SHP77 (cell line): Measurements from ENCODE around the gene TCEA2.
"Not testable (repeated sequence)": the region's sequence is repeated elsewhere in the genome, so short reads cannot be mapped to it uniquely, and the experiment has no call there.

ENCODE experiments used
- DNase-seq, 2 experiments: peaks; one replicate each; lab custom pipeline; 2025; lab: John Stamatoyannopoulos, UW

Gene TCEA2

GRCh38 chr20:64077876-64078551 lies 15.0 kb downstream of the TCEA2 start:
- DNase-seq: no peak

- no peak for DNase-seq
Measured at GRCh38 chr20:64078934-64079272, 15.9 kb downstream of the TCEA2 start.

- peak; percentile 39 to 85 for DNase-seq
Measured at GRCh38 chr20:64079273-64080012, 16.4 kb downstream of the TCEA2 start, which contains the start of gene RGS19. Gene RGS19, minus strand, starts transcription at chr20:64079518. Its CDS starts 2,632 bp downstream, at chr20:64076886.

- no peak for DNase-seq
Measured at GRCh38 chr20:64080013-64080812, 17.2 kb downstream of the TCEA2 start, which contains the start of gene OPRL1. Gene OPRL1, plus strand, starts transcription at chr20:64080082. Its CDS starts 12,639 bp downstream, at chr20:64092721.

DNA sequence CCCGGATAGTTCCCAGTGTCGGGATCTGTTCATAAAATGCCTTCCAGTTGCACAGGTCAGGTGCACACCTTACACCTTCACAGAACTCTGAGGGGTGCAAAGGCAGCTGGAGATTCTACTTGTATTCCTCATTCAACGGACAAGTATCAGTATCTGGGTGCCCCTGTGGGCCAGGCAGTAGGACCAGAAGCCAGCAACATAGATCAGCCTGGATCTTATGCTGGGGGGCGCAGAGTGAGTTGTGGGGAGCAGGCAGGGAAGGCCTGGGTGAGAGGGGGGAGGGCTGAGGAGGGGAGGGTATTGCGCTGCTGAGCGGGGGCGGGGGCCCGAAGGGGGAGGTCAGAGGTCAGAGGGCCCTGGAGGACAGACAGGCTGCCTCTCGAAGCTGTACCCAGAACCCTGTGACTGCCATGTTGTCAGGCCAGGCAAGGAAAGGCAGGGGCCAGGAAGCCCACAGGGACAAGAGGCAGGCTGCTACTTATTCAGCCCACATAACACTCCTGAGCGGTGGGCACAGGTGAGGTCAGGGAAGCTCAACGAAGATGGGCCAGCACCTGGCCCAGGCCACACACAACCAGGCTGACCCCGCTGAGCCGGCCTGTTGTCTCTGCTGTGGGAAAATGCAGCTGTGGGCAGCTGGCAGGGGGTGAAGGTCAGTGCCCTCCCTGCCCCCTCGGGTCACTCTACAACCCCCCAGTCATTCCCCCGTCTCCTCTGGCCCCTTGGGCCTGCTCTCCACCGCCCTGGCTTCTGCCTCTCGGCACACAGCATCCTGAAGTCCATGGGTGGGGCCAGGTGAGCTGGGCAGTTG lies 18.0 kb downstream of the TCEA2 start:
- no peak for DNase-seq

GRCh38 chr20:64081624-64081964 lies 18.6 kb downstream of the TCEA2 start:
- no peak for DNase-seq

DNA sequence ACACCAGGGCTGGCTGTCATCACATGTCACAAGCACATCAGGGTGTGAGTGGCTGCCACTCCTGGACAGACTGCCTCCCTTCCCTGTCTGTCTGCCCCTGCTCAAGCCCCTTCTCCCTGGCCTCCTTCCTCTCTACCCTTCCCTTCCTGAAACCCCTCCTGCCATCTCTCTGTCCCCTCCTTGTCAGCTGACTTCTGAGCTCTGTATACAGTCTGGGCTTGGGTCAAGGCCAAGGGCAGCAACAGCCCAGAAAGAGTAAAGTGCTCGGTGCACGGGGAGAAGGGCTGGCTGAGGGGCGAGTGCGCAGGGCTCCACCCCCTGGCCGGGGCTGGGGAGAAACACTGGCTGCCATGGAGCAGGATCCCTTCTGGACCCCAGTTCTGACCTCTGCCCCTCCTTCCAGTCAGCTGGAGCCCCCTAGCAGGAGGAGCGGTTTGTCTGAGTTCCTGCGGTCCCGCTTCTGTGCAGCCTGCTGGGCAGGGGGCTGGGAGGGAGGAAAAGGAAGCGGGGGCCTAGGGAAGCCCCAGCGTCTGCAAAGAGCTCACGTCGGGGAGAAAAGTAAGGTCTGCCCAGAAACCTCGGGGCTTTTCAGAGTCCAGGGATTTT lies 19.2 kb downstream of the TCEA2 start:
- no peak for DNase-seq

DNA sequence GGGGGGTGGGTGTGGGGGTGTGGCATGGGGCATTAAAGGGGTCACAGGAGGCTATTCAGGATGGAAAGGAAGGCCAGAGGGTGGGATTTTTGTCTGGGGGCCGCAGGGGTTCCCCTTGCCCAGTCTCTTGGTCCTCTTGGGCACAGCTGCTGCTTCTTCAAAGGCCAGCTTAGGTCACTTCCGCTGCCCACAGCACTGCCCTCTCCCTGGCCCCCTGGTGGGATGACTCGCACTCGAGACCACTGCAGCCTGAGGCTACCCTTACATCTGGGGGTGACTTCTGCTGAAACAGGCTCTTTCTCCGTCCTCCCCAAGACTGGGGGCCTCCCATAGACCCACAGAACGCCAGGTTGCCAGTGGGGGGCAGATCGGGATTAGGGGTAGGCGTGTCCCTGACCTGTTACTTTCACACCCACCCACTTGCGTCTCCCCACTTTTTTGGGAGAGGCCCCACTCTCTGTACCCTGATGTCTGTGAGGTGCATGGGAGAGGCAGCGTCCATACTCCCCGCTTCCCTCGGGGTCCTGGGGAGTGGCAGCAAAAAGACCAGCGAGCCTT lies 19.9 kb downstream of the TCEA2 start:
- no peak for DNase-seq

GRCh38 chr20:64083378-64083803 lies 20.4 kb downstream of the TCEA2 start:
- peak; percentile 85 to 95 for DNase-seq

GRCh38 chr20:64083804-64084684 lies 21.0 kb downstream of the TCEA2 start, which contains the start of gene LKAAEAR1:
Gene LKAAEAR1, minus strand, starts transcription at chr20:64084398. Its CDS starts 179 bp downstream, at chr20:64084219.
- no peak for DNase-seq

DNA sequence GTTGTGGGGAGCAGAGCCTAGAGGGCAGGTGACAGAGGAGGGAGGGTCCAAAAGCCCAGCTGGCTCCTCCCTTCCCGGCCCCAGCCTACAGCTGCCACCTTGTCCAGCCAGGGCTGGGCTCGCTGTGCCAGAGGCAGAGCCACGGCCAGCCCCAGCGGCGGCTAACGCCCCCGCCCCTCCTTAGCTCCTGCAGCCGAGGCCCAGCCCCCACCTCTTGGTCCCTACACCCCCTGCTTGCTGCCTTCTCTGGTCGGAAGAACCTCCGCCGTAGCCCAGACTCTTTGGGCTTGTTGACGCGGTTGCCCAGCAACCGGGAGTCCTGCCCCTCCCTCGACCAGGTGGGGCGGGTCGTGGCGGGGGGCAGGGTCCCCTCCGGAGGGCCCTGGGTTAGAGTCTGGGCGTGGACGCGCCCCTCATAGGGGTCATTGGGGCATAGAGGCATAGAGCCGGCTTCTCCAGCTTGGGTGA lies 21.7 kb downstream of the TCEA2 start:
- DNase-seq: peak in 1 of 2 experiments; percentile 52

- no peak for DNase-seq
Measured at GRCh38 chr20:64086801-64087200, 23.8 kb downstream of the TCEA2 start.

- DNase-seq: not testable (repeated sequence)
Measured at GRCh38 chr20:64087226-64087825, 24.3 kb downstream of the TCEA2 start.

GRCh38 chr20:64088586-64088985 lies 25.6 kb downstream of the TCEA2 start:
- DNase-seq: not testable (repeated sequence)

GRCh38 chr20:64090165-64090564 lies 27.2 kb downstream of the TCEA2 start:
- peak; percentile 24 to 39 for DNase-seq

DNA sequence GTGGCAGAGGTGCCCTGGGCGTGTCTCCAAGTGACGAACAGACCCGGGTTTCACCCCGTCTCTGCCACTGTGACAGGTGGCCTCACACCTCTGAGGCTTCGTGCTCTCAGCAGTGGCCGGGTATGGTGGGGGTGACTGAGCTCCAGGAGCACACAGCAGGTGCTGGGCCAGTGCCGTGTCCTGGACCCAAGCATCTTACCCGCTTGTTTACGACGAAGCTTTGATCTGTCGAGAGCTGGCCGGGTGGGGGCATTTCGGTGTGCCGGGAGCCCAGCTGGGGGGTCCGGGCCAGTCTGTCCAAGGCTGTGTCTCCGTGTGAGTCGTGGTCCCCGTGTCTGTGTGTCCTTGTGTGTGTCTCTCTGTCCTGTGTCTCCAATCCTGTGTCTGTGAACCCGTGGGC lies 28.3 kb downstream of the TCEA2 start:
- peak in 1 of 2 experiments; percentile 56 for DNase-seq

GRCh38 chr20:64091770-64092169 lies 28.8 kb downstream of the TCEA2 start:
- peak; percentile 53 to 77 for DNase-seq

DNA sequence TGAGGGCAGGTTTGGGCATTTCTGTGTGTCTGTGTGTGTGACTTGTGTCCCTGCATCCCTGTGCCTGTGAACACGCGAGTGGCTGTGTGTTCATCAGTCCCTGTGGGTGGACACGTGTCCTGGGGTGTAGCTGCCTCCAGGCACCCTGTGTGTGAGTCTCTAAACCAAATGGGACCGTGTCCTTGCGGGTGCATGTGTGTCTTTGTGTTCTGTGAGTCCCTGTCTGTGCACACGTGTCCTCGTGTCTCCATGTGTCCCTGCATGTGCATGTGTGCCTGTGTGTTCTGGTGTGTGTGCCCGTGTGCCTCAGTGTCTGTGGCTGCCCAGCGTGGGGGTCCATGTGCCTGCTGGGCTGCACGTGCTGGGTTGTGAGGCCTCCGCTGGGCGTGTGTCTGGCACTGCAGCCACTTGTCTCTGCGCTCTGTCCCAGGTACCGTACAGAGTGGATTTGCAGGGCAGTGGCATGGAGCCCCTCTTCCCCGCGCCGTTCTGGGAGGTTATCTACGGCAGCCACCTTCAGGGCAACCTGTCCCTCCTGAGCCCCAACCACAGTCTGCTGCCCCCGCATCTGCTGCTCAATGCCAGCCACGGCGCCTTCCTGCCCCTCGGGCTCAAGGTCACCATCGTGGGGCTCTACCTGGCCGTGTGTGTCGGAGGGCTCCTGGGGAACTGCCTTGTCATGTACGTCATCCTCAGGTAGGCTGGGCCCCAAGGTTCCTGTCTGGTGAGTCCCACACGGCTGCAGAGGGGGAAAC lies 29.4 kb downstream of the TCEA2 start:
- DNase-seq: peak in 1 of 2 experiments; percentile 44
